Mesothelial cell of epicardium (in vitro differentiated cells): ENCODE data around the gene PDE2A. TPM values are rescaled to one million over a fixed set of nuclear protein-coding genes. Genes with fewer than 3 reads are reported as not detected.

Source experiments
- DNase-seq, 2 experiments: peaks; one replicate each; pipeline ENCODE4 v3.0.0; 2021; ENCODE audit warnings: low spot score in 2 of 2; ENCODE audit not compliant: unreplicated experiment in 2 of 2
- H3K27ac Mint-ChIP-seq: 2 replicates; pipeline ENCODE4 v1.8.0; 2021; ENCODE audit warnings: mixed read lengths
- H3K27me3 Mint-ChIP-seq: 2 replicates; pipeline ENCODE4 v1.8.0; 2021; ENCODE audit warnings: low read depth, mixed read lengths
- H3K36me3 Mint-ChIP-seq: 2 replicates; pipeline ENCODE4 v1.8.0; 2021; ENCODE audit warnings: mixed read lengths
- H3K4me1 Mint-ChIP-seq: 2 replicates; pipeline ENCODE4 v1.8.0; 2021; ENCODE audit warnings: mixed read lengths
- H3K4me3 Mint-ChIP-seq: 2 replicates; pipeline ENCODE4 v1.8.0; 2021; ENCODE audit warnings: mild to moderate bottlenecking, moderate library complexity, mixed read lengths
- H3K9me3 Mint-ChIP-seq: 2 replicates; pipeline ENCODE4 v1.8.0; 2021; ENCODE audit warnings: mixed read lengths
- CTCF ChIP-seq: fragments of 200-600 bp; sonication (generic); IDR thresholded peaks from one replicate; pipeline ENCODE4 v1.5.0; 2021; ENCODE audit warnings: antibody characterized with exemption; ENCODE audit not compliant: unreplicated experiment
- total RNA-seq: library from RNA; stranded (reverse); gene quantifications from 3 replicates; pipeline ENCODE4 v1.2.1, GENCODE V29; 2021

Gene PDE2A
- total RNA-seq, 1 donor from 2014 or later: 1.1 TPM

GRCh38 chr11:72606748-72607468 lies 67.3 kb downstream of the PDE2A start:
- Mint-ChIP-seq H3K4me3 (no peak overlapping the region), H3K36me3 (no peaks in the 10 kb centered on the region), H3K27me3 (peaks cover 60% of the 10 kb centered on the region), H3K27ac (no peak overlapping the region), H3K9me3 (no peaks in the 10 kb centered on the region), H3K4me1 (no peaks in the 10 kb centered on the region)
- DNase-seq: no peak
- no peak for TF ChIP-seq CTCF

DNA sequence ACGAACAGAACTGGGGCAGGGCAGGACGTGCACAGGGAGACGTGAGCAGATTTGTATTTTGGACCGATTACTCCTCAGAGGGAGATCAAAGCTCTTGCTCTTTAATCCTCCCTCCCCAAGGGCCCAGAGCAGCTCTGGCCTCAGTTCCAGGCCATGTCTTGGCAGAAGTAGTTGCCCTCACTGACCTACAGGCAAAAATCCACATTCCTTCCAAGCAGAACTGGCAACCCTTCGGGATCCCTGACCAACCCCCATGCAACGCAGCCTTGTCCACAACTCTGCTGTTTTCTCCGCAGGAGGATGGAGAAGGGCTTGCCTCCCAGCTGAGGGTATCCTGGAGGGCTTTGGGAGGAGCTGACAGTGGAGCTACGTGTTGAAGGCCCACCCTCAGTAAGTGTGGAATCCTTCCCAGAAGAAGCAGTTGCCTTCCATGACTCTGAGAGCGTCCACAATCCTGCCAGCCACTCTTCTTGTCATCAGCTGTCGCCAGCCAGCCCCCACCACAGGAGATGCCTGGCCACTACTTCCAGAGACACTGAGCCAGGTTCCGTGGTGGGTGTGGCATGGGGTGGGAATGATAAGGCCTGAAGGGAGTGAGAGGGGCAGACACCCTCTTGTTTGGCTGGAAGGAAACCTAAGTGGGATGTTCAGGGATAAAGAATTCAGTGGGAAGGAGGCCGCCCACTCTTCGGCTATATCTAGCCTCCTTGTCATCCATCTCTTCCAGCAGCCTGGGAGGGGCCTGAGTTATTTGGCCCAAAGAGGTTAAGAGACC lies 68.1 kb downstream of the PDE2A start:
- H3K27me3 Mint-ChIP-seq: peaks cover 58% of the 10 kb centered on the region
- no peak for TF ChIP-seq CTCF
- H3K27ac Mint-ChIP-seq: no peak overlapping the region
- no peaks in the 10 kb centered on the region for H3K36me3 Mint-ChIP-seq
- H3K4me3 Mint-ChIP-seq: no peak overlapping the region
- H3K9me3 Mint-ChIP-seq: no peaks in the 10 kb centered on the region
- H3K4me1 Mint-ChIP-seq: no peaks in the 10 kb centered on the region
- no peak for DNase-seq

DNA sequence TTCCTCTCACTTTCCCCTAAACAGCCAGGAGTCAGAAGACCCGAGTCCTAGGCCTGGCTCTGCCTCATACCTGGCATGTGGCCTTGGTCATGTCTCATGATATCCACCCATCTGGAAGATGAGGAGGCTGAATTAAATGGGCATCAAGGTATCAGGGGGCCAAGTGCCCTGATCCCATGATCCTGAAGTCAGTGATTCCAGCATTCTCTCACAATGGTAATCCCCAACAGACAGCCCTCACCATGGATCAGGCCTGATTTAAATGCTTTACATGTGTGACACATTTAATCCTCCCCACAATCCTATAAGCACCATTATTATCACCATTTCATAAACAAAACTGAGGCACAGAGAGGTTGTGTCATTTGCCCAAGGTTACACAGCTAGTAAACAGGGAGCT lies 70.0 kb downstream of the PDE2A start:
- Mint-ChIP-seq H3K27ac (no peak overlapping the region), H3K9me3 (no peaks in the 10 kb centered on the region), H3K27me3 (peaks cover 62% of the 10 kb centered on the region), H3K36me3 (no peaks in the 10 kb centered on the region), H3K4me1 (no peaks in the 10 kb centered on the region), H3K4me3 (no peak overlapping the region)
- no peak for DNase-seq
- TF ChIP-seq CTCF: no peak

GRCh38 chr11:72602250-72602904 lies 71.8 kb downstream of the PDE2A start:
- no peak for DNase-seq
- H3K4me3 Mint-ChIP-seq: no peak overlapping the region
- no peaks in the 10 kb centered on the region for H3K36me3 Mint-ChIP-seq
- TF ChIP-seq CTCF: no peak
- peaks cover 68% of the 10 kb centered on the region for H3K27me3 Mint-ChIP-seq
- H3K27ac Mint-ChIP-seq: no peak overlapping the region
- H3K4me1 Mint-ChIP-seq: no peaks in the 10 kb centered on the region
- H3K9me3 Mint-ChIP-seq: no peaks in the 10 kb centered on the region

GRCh38 chr11:72600557-72600956 lies 73.7 kb downstream of the PDE2A start:
- no peak for TF ChIP-seq CTCF
- Mint-ChIP-seq H3K27ac (no peak overlapping the region), H3K4me3 (no peak overlapping the region), H3K36me3 (no peaks in the 10 kb centered on the region), H3K4me1 (no peaks in the 10 kb centered on the region), H3K9me3 (no peaks in the 10 kb centered on the region), H3K27me3 (peaks cover 73% of the 10 kb centered on the region)
- DNase-seq: no peak
